Activated T-helper 9 cell treated with anti-CD3 and anti-CD28 coated beads, Interleukin-2, amount 50 U/mL, for 16 hours (primary cell): ENCODE results near the gene FAM25G.
"Not testable (repeated sequence)": the region's sequence is repeated elsewhere in the genome, so short reads cannot be mapped to it uniquely, and the experiment has no call there.

Source experiments
- DNase-seq: peaks from one replicate; pipeline ENCODE4 v3.0.0-alpha.2; 2020; ENCODE audit warnings: low read depth

The FAM25G gene

GRCh38 chr10:47465216-47465917, 26.1 kb downstream of the FAM25G start:
- DNase-seq = not testable (repeated sequence)

- DNase-seq = not testable (repeated sequence)
Measured at GRCh38 chr10:47462577-47463358, 28.7 kb downstream of the FAM25G start.

- not testable (repeated sequence) for DNase-seq
Measured at GRCh38 chr10:47461261-47461687, 30.2 kb downstream of the FAM25G start.

- no peak for DNase-seq
Measured at GRCh38 chr10:47458466-47459154, 32.9 kb downstream of the FAM25G start.

- DNase-seq = no peak
Measured at GRCh38 chr10:47457826-47458225, 33.7 kb downstream of the FAM25G start.

GRCh38 chr10:47457528-47457820, 34.0 kb downstream of the FAM25G start:
- DNase-seq = no peak

- no peak for DNase-seq
Measured at GRCh38 chr10:47456794-47457527, 34.5 kb downstream of the FAM25G start.

GRCh38 chr10:47456079-47456785, 35.3 kb downstream of the FAM25G start:
- DNase-seq = no peak

- not testable (repeated sequence) for DNase-seq
Measured at GRCh38 chr10:47455350-47456078, 36.0 kb downstream of the FAM25G start.

- DNase-seq = no peak
Measured at GRCh38 chr10:47454780-47455058, 36.8 kb downstream of the FAM25G start.

- no peak for DNase-seq
Measured at GRCh38 chr10:47454008-47454779, 37.3 kb downstream of the FAM25G start.

GRCh38 chr10:47453141-47454007, 38.1 kb downstream of the FAM25G start:
- no peak for DNase-seq

- no peak for DNase-seq
Measured at GRCh38 chr10:47452495-47453140, 38.9 kb downstream of the FAM25G start.

GRCh38 chr10:47451998-47452494, 39.5 kb downstream of the FAM25G start:
- no peak for DNase-seq

- DNase-seq = no peak
Measured at GRCh38 chr10:47451273-47451997, 40.1 kb downstream of the FAM25G start.

- DNase-seq = no peak
Measured at GRCh38 chr10:47450442-47450841, 41.1 kb downstream of the FAM25G start.

- DNase-seq = no peak
Measured at GRCh38 chr10:47449979-47450378, 41.5 kb downstream of the FAM25G start.
